Activated effector memory CD4-positive, alpha-beta T cell treated with anti-CD3 and anti-CD28 coated beads, Interleukin-2, amount 50 U/mL, for 16 hours (primary cell): ENCODE measurements around the gene CDC16.
"Not testable (repeated sequence)": the region's sequence is repeated elsewhere in the genome, so short reads cannot be mapped to it uniquely, and the experiment has no call there.

Source experiments
- DNase-seq: peaks from one replicate; pipeline ENCODE4 v3.0.0-alpha.2; 2020

Gene CDC16

GRCh38 chr13:114227528-114227927 is 7.2 kb upstream of the CDC16 start:
- no peak for DNase-seq

DNA sequence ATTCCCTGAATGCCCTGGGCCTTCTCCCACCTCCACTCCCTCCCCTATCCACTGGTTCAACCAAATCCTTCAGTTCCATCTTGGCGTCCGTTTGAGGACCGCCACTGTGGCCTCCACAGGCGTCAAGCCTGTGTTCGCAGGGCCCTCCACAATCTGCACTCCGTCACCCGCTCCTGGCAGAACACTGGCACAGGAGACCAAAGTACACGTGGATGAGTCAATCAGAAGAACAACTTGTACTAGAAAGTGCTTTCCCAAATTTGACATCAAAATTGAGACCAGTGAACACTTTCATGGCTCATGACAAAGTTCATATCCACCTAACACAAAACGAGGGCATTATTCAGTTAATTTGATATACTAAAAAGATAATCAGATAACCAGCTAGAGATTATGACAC is 6.5 kb upstream of the CDC16 start:
- DNase-seq, result no peak

DNA sequence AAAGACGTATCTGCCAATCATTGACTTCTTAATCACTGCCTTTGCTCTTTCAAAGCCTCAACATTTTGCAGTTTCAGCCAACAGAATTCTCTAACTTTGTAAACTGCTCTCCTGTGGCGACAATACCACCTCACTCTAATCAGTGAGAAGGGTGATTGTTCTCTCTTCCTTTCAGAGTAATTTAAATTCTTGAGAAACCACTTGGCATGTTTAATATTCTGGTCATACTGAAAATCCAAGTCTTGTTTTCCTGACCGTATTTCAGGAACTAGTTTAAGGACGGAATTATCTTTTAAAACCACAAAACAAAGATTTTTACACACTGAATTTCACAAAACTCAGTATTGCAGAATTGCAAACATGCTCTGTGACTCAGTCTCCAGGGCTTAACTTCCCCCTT is 5.2 kb upstream of the CDC16 start:
- DNase-seq, result no peak

- no peak for DNase-seq
Measured at GRCh38 chr13:114230117-114230516, 4.6 kb upstream of the CDC16 start.

GRCh38 chr13:114230575-114230974 is 4.1 kb upstream of the CDC16 start:
- no peak for DNase-seq

GRCh38 chr13:114231886-114232285 is 2.8 kb upstream of the CDC16 start:
- DNase-seq, result no peak

DNA sequence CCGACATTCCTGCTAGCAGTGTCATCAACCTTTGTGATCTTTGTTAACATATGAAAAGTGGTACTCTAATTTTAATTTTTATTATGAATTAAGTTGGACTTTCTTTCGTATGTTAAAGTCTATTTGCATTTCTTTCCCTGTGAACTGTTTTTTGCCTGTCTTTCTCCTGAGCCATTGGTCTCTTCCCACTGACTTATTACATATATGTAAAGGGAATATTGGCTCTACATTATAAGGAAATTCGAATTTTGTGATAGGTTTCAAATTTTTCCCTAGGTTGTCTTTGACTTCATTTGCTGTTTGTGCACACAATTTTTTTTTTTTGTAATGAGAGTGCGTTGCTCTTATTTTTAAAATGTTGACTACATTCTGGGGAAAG is 442 bp upstream of the CDC16 start:
- DNase-seq, result no peak

- DNase-seq, result no peak
Measured at GRCh38 chr13:114235697-114236096, 1.0 kb downstream of the CDC16 start.

GRCh38 chr13:114236227-114236626 is 1.5 kb downstream of the CDC16 start:
- DNase-seq, result no peak

- no peak for DNase-seq
Measured at GRCh38 chr13:114237415-114238112, 2.9 kb downstream of the CDC16 start.

GRCh38 chr13:114241918-114242317 is 7.2 kb downstream of the CDC16 start:
- no peak for DNase-seq

- DNase-seq, result no peak
Measured at GRCh38 chr13:114243971-114244370, 9.3 kb downstream of the CDC16 start.

- no peak for DNase-seq
Measured at GRCh38 chr13:114244637-114245036, 9.9 kb downstream of the CDC16 start.

DNA sequence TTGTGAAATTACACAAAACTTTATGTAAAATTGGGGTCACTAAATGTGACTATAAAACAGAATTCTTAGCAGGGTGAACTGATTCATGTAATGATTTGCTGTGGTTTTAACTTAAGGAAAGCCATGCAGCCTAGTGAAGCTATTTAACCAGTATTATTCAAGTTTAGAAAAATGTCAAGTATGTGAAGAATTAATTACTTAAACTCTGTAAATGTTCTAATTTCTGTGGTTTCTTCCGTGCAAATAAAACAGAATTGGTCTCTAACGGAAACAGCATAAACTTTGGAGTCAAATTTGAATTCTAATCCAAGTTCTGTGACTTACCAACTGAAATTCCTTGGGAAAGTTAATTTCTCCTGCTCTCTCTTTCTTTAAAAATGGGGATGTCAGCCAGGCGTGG is 13.3 kb downstream of the CDC16 start:
- DNase-seq, result no peak

DNA sequence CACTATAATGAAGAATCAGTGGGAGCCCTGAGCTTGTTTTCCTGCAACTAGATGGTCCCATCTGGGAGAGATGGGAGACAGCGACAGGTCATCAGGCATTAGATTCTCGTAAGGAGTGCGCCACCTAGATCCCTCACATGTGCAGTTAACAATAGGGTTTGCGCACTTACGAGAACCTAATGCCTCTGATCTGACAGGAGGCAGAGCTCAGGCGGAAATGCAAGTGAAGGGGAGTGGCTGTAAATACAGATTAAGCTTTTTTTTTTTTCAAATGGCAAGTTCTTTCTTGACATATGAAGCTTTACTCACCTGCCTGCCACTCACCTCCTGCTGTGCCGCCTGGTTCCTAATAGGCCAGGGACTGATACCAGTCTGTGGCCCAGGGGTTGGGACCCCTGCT is 14.4 kb downstream of the CDC16 start:
- no peak for DNase-seq

DNA sequence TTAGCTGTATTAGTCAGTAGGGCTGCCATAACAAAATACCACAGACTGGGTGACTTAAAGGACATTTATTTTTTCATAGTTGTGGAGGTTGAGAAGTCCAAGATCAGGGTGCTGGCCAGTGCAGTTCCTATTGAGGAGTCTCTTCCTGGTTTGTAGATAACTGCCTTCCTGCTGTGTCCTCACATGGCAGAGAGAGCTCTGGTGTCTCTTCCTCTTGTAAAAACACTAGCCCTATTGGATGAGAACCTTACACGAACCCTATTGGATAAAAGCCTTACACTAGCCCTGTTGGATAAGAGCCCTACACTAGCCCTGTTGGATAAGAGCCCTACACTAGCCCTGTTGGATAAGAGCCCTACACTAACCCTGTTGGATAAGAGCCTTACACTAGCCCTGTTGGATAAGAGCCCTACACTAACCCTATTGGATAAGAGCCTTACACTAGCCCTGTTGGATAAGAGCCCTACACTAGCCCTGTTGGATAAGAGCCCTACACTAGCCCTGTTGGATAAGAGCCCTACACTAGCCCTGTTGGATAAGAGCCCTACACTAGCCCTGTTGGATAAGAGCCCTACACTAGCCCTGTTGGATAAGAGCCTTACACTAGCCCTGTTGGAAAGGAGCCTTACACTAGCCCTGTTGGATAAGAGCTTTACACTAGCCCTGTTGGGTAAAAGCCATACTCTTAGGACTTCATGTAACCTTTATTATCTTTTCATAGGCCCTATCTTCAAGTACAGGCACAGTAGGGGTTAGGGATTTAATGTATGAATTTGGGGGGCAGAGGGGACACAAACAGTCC is 17.1 kb downstream of the CDC16 start:
- not testable (repeated sequence) for DNase-seq

- no peak for DNase-seq
Measured at GRCh38 chr13:114256547-114256946, 21.9 kb downstream of the CDC16 start.

GRCh38 chr13:114257014-114257413 is 22.3 kb downstream of the CDC16 start:
- DNase-seq, result no peak

- DNase-seq, result no peak
Measured at GRCh38 chr13:114258589-114258988, 23.9 kb downstream of the CDC16 start.

DNA sequence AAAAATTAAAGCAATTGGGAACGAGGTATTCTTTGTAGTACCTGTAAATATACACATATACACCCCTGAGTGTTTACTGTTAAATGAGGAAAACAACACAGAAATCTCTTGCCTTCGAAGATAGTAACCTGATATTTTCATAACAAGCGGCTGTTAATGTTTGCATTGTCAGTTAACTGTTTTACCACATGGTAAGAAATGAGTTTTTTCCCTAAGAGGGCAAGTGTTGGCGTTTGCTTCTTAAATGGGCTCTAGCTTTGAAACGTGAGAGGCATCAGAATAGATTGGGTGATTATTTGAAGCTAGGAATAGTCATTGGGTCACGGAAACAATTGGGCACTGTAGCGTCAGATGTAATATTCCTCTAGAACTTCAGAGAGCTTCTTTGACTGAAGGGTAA is 24.7 kb downstream of the CDC16 start:
- no peak for DNase-seq

GRCh38 chr13:114259974-114260373 is 25.3 kb downstream of the CDC16 start:
- DNase-seq, result no peak

GRCh38 chr13:114260814-114261213 is 26.1 kb downstream of the CDC16 start:
- DNase-seq, result no peak

GRCh38 chr13:114261328-114261965 is 26.8 kb downstream of the CDC16 start:
- no peak for DNase-seq

- no peak for DNase-seq
Measured at GRCh38 chr13:114263578-114263977, 28.9 kb downstream of the CDC16 start.
